Ishikawa (cell line): ENCODE results near the gene TP53TG5.

Source experiments
- CEBPB ChIP-seq: IDR thresholded peaks from 2 replicates; pipeline ENCODE4 v1.6.1; 2012
- CREB1 ChIP-seq: IDR thresholded peaks from 2 replicates; pipeline ENCODE4 v1.6.1; 2012; ENCODE audit warnings: low read depth
- EGR1 ChIP-seq: IDR thresholded peaks from 2 replicates; pipeline ENCODE4 v1.6.1; 2012
- EP300 ChIP-seq: IDR thresholded peaks from 2 replicates; pipeline ENCODE4 v1.6.1; 2012; ENCODE audit warnings: borderline replicate concordance
- FOXM1 ChIP-seq: IDR thresholded peaks from 2 replicates; pipeline ENCODE4 v1.6.1; 2012; ENCODE audit warnings: low read depth, borderline replicate concordance
- MAX ChIP-seq: IDR thresholded peaks from 2 replicates; pipeline ENCODE4 v1.6.1; 2012
- NFIC ChIP-seq: IDR thresholded peaks from 2 replicates; pipeline ENCODE4 v1.6.1; 2012
- RAD21 ChIP-seq: IDR thresholded peaks from 2 replicates; pipeline ENCODE4 v1.6.1; 2012; ENCODE audit warnings: low read depth
- REST ChIP-seq: IDR thresholded peaks from 2 replicates; pipeline ENCODE4 v1.6.1; 2012; ENCODE audit warnings: low read depth, mild to moderate bottlenecking
- TAF1 ChIP-seq: IDR thresholded peaks from 2 replicates; pipeline ENCODE4 v1.6.1; 2012; ENCODE audit warnings: low read depth, mild to moderate bottlenecking
- TEAD4 ChIP-seq: IDR thresholded peaks from 2 replicates; pipeline ENCODE4 v1.6.1; 2012
- YY1 ChIP-seq: IDR thresholded peaks from 2 replicates; pipeline ENCODE4 v1.6.1; 2012; ENCODE audit warnings: low read depth
- ZBTB7A ChIP-seq: IDR thresholded peaks from 2 replicates; pipeline ENCODE4 v1.6.1; 2012; ENCODE audit warnings: low read depth

- TF ChIP-seq REST (no peak), ZBTB7A (no peak), CREB1 (no peak), EGR1 (no peak), EP300 (no peak), RAD21 (no peak), MAX (no peak), YY1 (no peak), CEBPB (no peak), TAF1 (no peak), NFIC (no peak), FOXM1 (no peak), TEAD4 (no peak)
Measured at GRCh38 chr20:45409521-45410272, 31.6 kb upstream of the TP53TG5 start.
